Karpas-422 (cell line): ENCODE results near the gene ABLIM2. TPM values are rescaled to one million over a fixed set of nuclear protein-coding genes. Genes with fewer than 3 reads are reported as not detected.

Experiments
- DNase-seq: peaks from one replicate; pipeline ENCODE4 v3.0.0-alpha.2; 2015
- H2AFZ ChIP-seq: fragments of 200-600 bp; sonication (generic); 2 replicates; pipeline ENCODE4 v1.6.1; 2014; ENCODE audit warnings: antibody characterized with exemption, low read length, mixed read lengths
- H3K27ac ChIP-seq: fragments of 200-600 bp; sonication (generic); 2 replicates; pipeline ENCODE4 v1.5.1; 2014; ENCODE audit warnings: mild to moderate bottlenecking, low read length, moderate library complexity
- H3K27me3 ChIP-seq: fragments of 200-600 bp; sonication (generic); 2 replicates; pipeline ENCODE4 v1.6.1; 2014; ENCODE audit warnings: low read length, mixed read lengths
- H3K36me3 ChIP-seq: fragments of 200-600 bp; sonication (generic); 2 replicates; pipeline ENCODE4 v1.6.1; 2014; ENCODE audit warnings: low read length, mixed read lengths; ENCODE audit not compliant: insufficient read depth
- H3K4me1 ChIP-seq: fragments of 200-600 bp; sonication (generic); 2 replicates; pipeline ENCODE4 v1.6.1; 2014; ENCODE audit warnings: mild to moderate bottlenecking, low read length, mixed read lengths
- H3K4me2 ChIP-seq: fragments of 200-600 bp; sonication (generic); 2 replicates; pipeline ENCODE4 v1.6.1; 2014; ENCODE audit warnings: low read length, low read depth, mild to moderate bottlenecking; ENCODE audit not compliant: poor library complexity, severe bottlenecking
- H3K4me3 ChIP-seq: fragments of 200-600 bp; sonication (generic); 2 replicates; pipeline ENCODE4 v1.5.1; 2014; ENCODE audit warnings: mild to moderate bottlenecking, antibody characterized with exemption, low read length, mixed read lengths
- H3K79me2 ChIP-seq: fragments of 200-600 bp; sonication (generic); 2 replicates; pipeline ENCODE4 v1.6.1; 2014; ENCODE audit warnings: mild to moderate bottlenecking, low read length, mixed read lengths
- H3K9ac ChIP-seq: fragments of 200-600 bp; sonication (generic); 2 replicates; pipeline ENCODE4 v1.6.0; 2014; ENCODE audit warnings: low read length
- H3K9me2 ChIP-seq: fragments of 200-600 bp; sonication (generic), shearing (Covaris generic); replicated peaks from 2 replicates; pipeline ENCODE4 v1.6.0; 2014; ENCODE audit warnings: mild to moderate bottlenecking, low read length, moderate library complexity; ENCODE audit not compliant: insufficient read depth
- H3K9me3 ChIP-seq: fragments of 300-700, 200-600 bp; sonication (generic); 2 replicates; pipeline ENCODE4 v1.6.1; 2014; ENCODE audit warnings: low read length, mixed read lengths
- H4K20me1 ChIP-seq: fragments of 200-600 bp; sonication (generic); 2 replicates; pipeline ENCODE4 v1.6.1; 2014; ENCODE audit warnings: mild to moderate bottlenecking, antibody characterized with exemption, low read length, low read depth; ENCODE audit not compliant: insufficient read depth
- total RNA-seq: library from RNA; depleted of rRNA; stranded (reverse); fragments of >200 nt; shearing (Covaris generic); gene quantifications from 2 replicates; pipeline ENCODE4 v1.2.3, GENCODE V29; 2014; ENCODE audit warnings: low replicate concordance

Gene ABLIM2
- total RNA-seq, 1 experiment from 2014 or later = not detected

- H3K9me2 ChIP-seq = no peaks in the 10 kb centered on the region
- peaks cover 30% of the 10 kb centered on the region for H3K4me1 ChIP-seq
- no peak overlapping the region for H3K9ac ChIP-seq
- no peaks in the 10 kb centered on the region for H3K36me3 ChIP-seq
- no peaks in the 10 kb centered on the region for H3K27me3 ChIP-seq
- H2AFZ ChIP-seq = no peak overlapping the region
- no peak overlapping the region for H3K4me2 ChIP-seq
- H4K20me1 ChIP-seq = no peaks in the 10 kb centered on the region
- H3K4me3 ChIP-seq = no peak overlapping the region
- no peak overlapping the region for H3K27ac ChIP-seq
- H3K79me2 ChIP-seq = no peaks in the 10 kb centered on the region
- no peaks in the 10 kb centered on the region for H3K9me3 ChIP-seq
- DNase-seq = no peak
Measured at GRCh38 chr4:8195841-8196458, 37.3 kb upstream of the ABLIM2 start.

- Histone ChIP-seq H3K27ac (no peak overlapping the region), H2AFZ (no peak overlapping the region), H3K27me3 (no peaks in the 10 kb centered on the region), H3K9me3 (no peaks in the 10 kb centered on the region), H3K4me2 (no peak overlapping the region), H4K20me1 (no peaks in the 10 kb centered on the region), H3K9ac (no peak overlapping the region), H3K4me3 (no peak overlapping the region), H3K9me2 (no peaks in the 10 kb centered on the region), H3K36me3 (no peaks in the 10 kb centered on the region), H3K4me1 (peaks cover 26% of the 10 kb centered on the region), H3K79me2 (no peaks in the 10 kb centered on the region)
- DNase-seq = no peak
Measured at GRCh38 chr4:8195431-8195830, 36.8 kb upstream of the ABLIM2 start.

GRCh38 chr4:8194306-8195242, 36.0 kb upstream of the ABLIM2 start:
- H3K9me2 ChIP-seq = no peaks in the 10 kb centered on the region
- no peak overlapping the region for H3K27ac ChIP-seq
- H3K9me3 ChIP-seq = no peaks in the 10 kb centered on the region
- H3K79me2 ChIP-seq = no peaks in the 10 kb centered on the region
- DNase-seq = no peak
- H4K20me1 ChIP-seq = no peaks in the 10 kb centered on the region
- no peak overlapping the region for H3K9ac ChIP-seq
- no peaks in the 10 kb centered on the region for H3K36me3 ChIP-seq
- no peak overlapping the region for H3K4me2 ChIP-seq
- no peak overlapping the region for H2AFZ ChIP-seq
- H3K4me1 ChIP-seq = peaks cover 17% of the 10 kb centered on the region
- H3K4me3 ChIP-seq = no peak overlapping the region
- H3K27me3 ChIP-seq = no peaks in the 10 kb centered on the region

- H4K20me1 ChIP-seq = no peaks in the 10 kb centered on the region
- H2AFZ ChIP-seq = no peak overlapping the region
- H3K36me3 ChIP-seq = no peaks in the 10 kb centered on the region
- H3K9ac ChIP-seq = no peak overlapping the region
- no peaks in the 10 kb centered on the region for H3K9me3 ChIP-seq
- peak; percentile 73 for DNase-seq
- no peaks in the 10 kb centered on the region for H3K27me3 ChIP-seq
- H3K4me1 ChIP-seq = peaks cover 3% of the 10 kb centered on the region; the same call in 1 of the 2 replicates
- no peaks in the 10 kb centered on the region for H3K9me2 ChIP-seq
- H3K79me2 ChIP-seq = no peaks in the 10 kb centered on the region
- no peak overlapping the region for H3K27ac ChIP-seq
- no peak overlapping the region for H3K4me2 ChIP-seq
- H3K4me3 ChIP-seq = no peak overlapping the region
Measured at GRCh38 chr4:8192748-8193738, 34.4 kb upstream of the ABLIM2 start.

- H3K4me1 ChIP-seq = peaks cover 3% of the 10 kb centered on the region; the same call in 1 of the 2 replicates
- H3K27me3 ChIP-seq = no peaks in the 10 kb centered on the region
- H3K9me2 ChIP-seq = no peaks in the 10 kb centered on the region
- no peak for DNase-seq
- H3K4me3 ChIP-seq = no peak overlapping the region
- no peak overlapping the region for H2AFZ ChIP-seq
- H4K20me1 ChIP-seq = no peaks in the 10 kb centered on the region
- no peaks in the 10 kb centered on the region for H3K36me3 ChIP-seq
- no peaks in the 10 kb centered on the region for H3K9me3 ChIP-seq
- H3K27ac ChIP-seq = no peak overlapping the region
- no peaks in the 10 kb centered on the region for H3K79me2 ChIP-seq
- H3K4me2 ChIP-seq = no peak overlapping the region
- no peak overlapping the region for H3K9ac ChIP-seq
Measured at GRCh38 chr4:8191136-8191747, 32.6 kb upstream of the ABLIM2 start.

- no peak overlapping the region for H3K4me2 ChIP-seq
- H3K9me2 ChIP-seq = no peaks in the 10 kb centered on the region
- H3K79me2 ChIP-seq = no peaks in the 10 kb centered on the region
- no peak overlapping the region for H3K27ac ChIP-seq
- no peak overlapping the region for H3K4me3 ChIP-seq
- H3K36me3 ChIP-seq = no peaks in the 10 kb centered on the region
- H3K9me3 ChIP-seq = no peaks in the 10 kb centered on the region
- H3K4me1 ChIP-seq = peaks cover 3% of the 10 kb centered on the region; the same call in 1 of the 2 replicates
- H4K20me1 ChIP-seq = no peaks in the 10 kb centered on the region
- DNase-seq = no peak
- H3K27me3 ChIP-seq = no peaks in the 10 kb centered on the region
- no peak overlapping the region for H3K9ac ChIP-seq
- H2AFZ ChIP-seq = no peak overlapping the region
Measured at GRCh38 chr4:8189551-8190466, 31.2 kb upstream of the ABLIM2 start.
